HepG2 (cell line): ENCODE measurements around the gene TMEM256. TPM values are rescaled to one million over a fixed set of nuclear protein-coding genes. Genes with fewer than 3 reads are reported as not detected.

Experiments
- ATAC-seq: fragments of 200-7000 bp; cut with Tn5 transposase; 3 replicates; pipeline ENCODE4 v1.9.1; 2020; ENCODE audit warnings: mild to moderate bottlenecking, moderate library complexity
- BruUV-seq: library from RNA; stranded (reverse); fragments of 400-500 nt; replicated peaks from 2 replicates; lab custom pipeline; 2021; lab: Mats Ljungman, UMichigan
- CTCF ChIA-PET: fragments of 300-600 bp; formaldehyde crosslinking; extraction: SDS; loops from one replicate; lab custom pipeline; 2021; ENCODE audit warnings: low total read pairs, inconsistent platforms, low intra/inter-chr PET ratio; lab: Yijun Ruan, JAX
- POLR2A ChIA-PET: fragments of 350-600 bp; sonication (Branson Sonifier 250); formaldehyde crosslinking; loops from one replicate; lab custom pipeline; 2020; ENCODE audit warnings: antibody characterized with exemption, inconsistent platforms; lab: Yijun Ruan, JAX
- DNase-seq: peaks from one replicate; pipeline ENCODE4 v3.0.0-alpha.2; 2015; ENCODE audit warnings: low spot score
- FAIRE-seq: peaks from 3 replicates; lab custom pipeline; 2011; peaks lifted over from hg19 to GRCh38; lab: Jason Lieb, UNC
- H2AFZ ChIP-seq: one replicate; pipeline ENCODE4 v1.6.1; 2011; ENCODE audit warnings: low read length, inconsistent platforms
- H3K27ac ChIP-seq: fragments of 300-600 bp; 3 replicates; pipeline ENCODE4 v1.8.0; 2011; ENCODE audit warnings: mixed run types, mild to moderate bottlenecking, mixed read lengths, low read length, inconsistent platforms; ENCODE audit not compliant: insufficient read depth; ENCODE audit errors: extremely low read length
- H3K27me3 ChIP-seq, 2 experiments: fragments of 200-600 bp in 1 of 2; 2 replicates in 1 of 2; 3 replicates in 1 of 2; pipeline versions ENCODE4 v1.6.0 to v1.8.0; 2011; ENCODE audit warnings: low read length in 2 of 2, mild to moderate bottlenecking in 2 of 2, moderate library complexity in 2 of 2, inconsistent platforms in 1 of 2; ENCODE audit not compliant: insufficient read depth in 2 of 2, control insufficient read depth in 1 of 2
- H3K36me3 ChIP-seq, 2 experiments: fragments of 200-600 bp in 1 of 2; replicated peaks in 1 of 2; 2 replicates in 1 of 2; 3 replicates in 1 of 2; pipeline versions ENCODE4 v1.5.1 to v1.8.0; 2011; ENCODE audit warnings: low read length in 2 of 2, inconsistent platforms in 1 of 2; ENCODE audit not compliant: insufficient read depth in 2 of 2, control insufficient read depth in 1 of 2
- H3K4me1 ChIP-seq: 2 replicates; pipeline ENCODE4 v1.5.1; 2012; ENCODE audit warnings: low read length, inconsistent platforms; ENCODE audit not compliant: insufficient read depth
- H3K4me2 ChIP-seq: 2 replicates; pipeline ENCODE4 v1.6.0; 2011; ENCODE audit warnings: low read depth, low read length, inconsistent platforms
- H3K4me3 ChIP-seq, 3 experiments: fragments of 200-600 bp in 1 of 3; sonication (generic), shearing (Covaris generic) in 1 of 3; replicated peaks in 1 of 3; 2 replicates each; pipeline ENCODE4 v1.5.1; 2011 to 2016; ENCODE audit warnings: low read length in 3 of 3, inconsistent platforms in 2 of 3, low read depth in 2 of 3, mild to moderate bottlenecking in 2 of 3, control low read depth in 1 of 3, mixed read lengths in 1 of 3; ENCODE audit not compliant: insufficient read depth in 1 of 3
- H3K79me2 ChIP-seq: one replicate; pipeline ENCODE4 v1.6.1; 2011; ENCODE audit warnings: low read length, inconsistent platforms; ENCODE audit not compliant: insufficient read depth
- H3K9ac ChIP-seq: 2 replicates; pipeline ENCODE4 v1.6.0; 2011; ENCODE audit warnings: mild to moderate bottlenecking, low read depth, low read length, inconsistent platforms; ENCODE audit not compliant: insufficient read depth
- H3K9me3 ChIP-seq: 2 replicates; pipeline ENCODE4 v1.5.1; 2012; ENCODE audit warnings: mild to moderate bottlenecking, low read length
- H4K20me1 ChIP-seq: 2 replicates; pipeline ENCODE4 v1.6.0; 2011; ENCODE audit warnings: inconsistent platforms, mild to moderate bottlenecking, low read length, moderate library complexity; ENCODE audit not compliant: insufficient read depth
- ARNT ChIP-seq: fragments of 450-650 bp; IDR thresholded peaks from 2 replicates; pipeline ENCODE4 v1.6.1; 2017
- FIP1L1 ChIP-seq: fragments of 200-400 bp; formaldehyde crosslinking; IDR thresholded peaks from 2 replicates; pipeline ENCODE4 v1.6.1; 2018; ENCODE audit warnings: low read depth, mild to moderate bottlenecking, low read length, moderate library complexity, borderline replicate concordance; ENCODE audit not compliant: insufficient read depth
- FLYWCH1 ChIP-seq: sonication (generic); formaldehyde crosslinking; IDR thresholded peaks from 2 replicates; pipeline ENCODE4 v1.8.1; 2023; ENCODE audit warnings: mild to moderate bottlenecking, missing genetic modification reagents
- MAZ ChIP-seq, 2 experiments: sonication (generic) in 1 of 2; formaldehyde crosslinking in 1 of 2; IDR thresholded peaks; 2 replicates each; pipeline versions ENCODE4 v1.5.0 to v1.6.1; 2012 to 2020; ENCODE audit warnings: low read depth in 2 of 2, mild to moderate bottlenecking in 2 of 2, borderline replicate concordance in 1 of 2, improper control_type of control experiment in 1 of 2, low read length in 1 of 2, missing genetic modification reagents in 1 of 2, moderate library complexity in 1 of 2
- MXD4 ChIP-seq: IDR thresholded peaks from 2 replicates; pipeline ENCODE4 v1.6.1; 2016; ENCODE audit warnings: mild to moderate bottlenecking, missing biosample characterization, missing genetic modification reagents
- MYNN ChIP-seq: sonication (generic); formaldehyde crosslinking; IDR thresholded peaks from 2 replicates; pipeline ENCODE4 v1.4.0; 2020; ENCODE audit warnings: mild to moderate bottlenecking, low read depth, missing genetic modification reagents
- NFRKB ChIP-seq: fragments of 450-650 bp; IDR thresholded peaks from 2 replicates; pipeline ENCODE4 v1.6.1; 2017
- NR2F2 ChIP-seq: IDR thresholded peaks from 2 replicates; pipeline ENCODE4 v1.6.1; 2012; ENCODE audit warnings: low read depth, inconsistent platforms, borderline replicate concordance
- ONECUT2 ChIP-seq: sonication (generic); formaldehyde crosslinking; IDR thresholded peaks from 2 replicates; pipeline ENCODE4 v1.4.0; 2020; ENCODE audit warnings: missing genetic modification reagents
- PRMT3 ChIP-seq: sonication (generic); formaldehyde crosslinking; IDR thresholded peaks from 2 replicates; pipeline ENCODE4 v1.8.1; 2022; ENCODE audit warnings: low read depth, mild to moderate bottlenecking, moderate library complexity, missing genetic modification reagents, borderline replicate concordance
- PRPF4 ChIP-seq: fragments of 200-400 bp; formaldehyde crosslinking; IDR thresholded peaks from 2 replicates; pipeline ENCODE4 v1.6.1; 2016; ENCODE audit warnings: low read length, low read depth; ENCODE audit not compliant: poor library complexity, severe bottlenecking
- SRSF1 ChIP-seq: fragments of 200-400 bp; formaldehyde crosslinking; optimal IDR thresholded peaks from 2 replicates; pipeline ENCODE3; 2017; ENCODE audit warnings: mild to moderate bottlenecking, low read depth, low read length, moderate library complexity
- U2AF2 ChIP-seq: fragments of 200-400 bp; formaldehyde crosslinking; IDR thresholded peaks from 2 replicates; pipeline ENCODE4 v1.6.1; 2017; ENCODE audit warnings: low read depth, mild to moderate bottlenecking, low read length
- WIZ ChIP-seq: sonication (generic); formaldehyde crosslinking; IDR thresholded peaks from 2 replicates; pipeline ENCODE4 v1.5.1; 2020; ENCODE audit warnings: mild to moderate bottlenecking, missing genetic modification reagents
- ZNF121 ChIP-seq: sonication (generic); formaldehyde crosslinking; IDR thresholded peaks from 2 replicates; pipeline ENCODE4 v1.5.0; 2020; ENCODE audit warnings: mild to moderate bottlenecking, missing genetic modification reagents
- ZNF331 ChIP-seq: sonication (generic); formaldehyde crosslinking; IDR thresholded peaks from 2 replicates; pipeline ENCODE4 v1.4.0; 2020; ENCODE audit warnings: missing genetic modification reagents
- ZNF446 ChIP-seq: sonication (generic); formaldehyde crosslinking; IDR thresholded peaks from 2 replicates; pipeline ENCODE4 v1.5.0; 2020; ENCODE audit warnings: mild to moderate bottlenecking, missing genetic modification reagents
- ZNF546 ChIP-seq: sonication (generic); formaldehyde crosslinking; conservative IDR thresholded peaks from 2 replicates; pipeline ENCODE4 v1.8.1; 2023; ENCODE audit warnings: mild to moderate bottlenecking, missing genetic modification reagents
- WGBS: methylation state at CpG from one replicate; pipeline ENCODE4 v1.1.6; 2017; ENCODE audit warnings: low lambda C conversion rate; 5-methylcytosine and 5-hydroxymethylcytosine counted together
- in situ Hi-C: cut with HindIII; loops from 2 replicates; pipeline ENCODE4 v1.10.0; 2017; ENCODE audit warnings: low pct_unique_long_range_greater_than_20kb; ENCODE audit not compliant: extremely low pct_ligation_motif_present
- intact Hi-C: fragments of 100-400 bp; cut with micrococcal nuclease; formaldehyde crosslinking; loops from one replicate; pipeline ENCODE4 v1.10.0; 2022; ENCODE audit not compliant: unreplicated experiment
- polyA plus RNA-seq, 8 experiments: library from polyadenylated mRNA; depleted of rRNA in 3 of 8; stranded (reverse) in 7 of 8; unstranded in 1 of 8; fragments of >200 nt; fragmentation: Illumina TruSeq in 4 of 8; extraction: Trizol in 4 of 8; gene quantifications; 2 replicates each; pipeline versions ENCODE4 v1.2.1 to v1.2.3, GENCODE V29; 2011 to 2016; ENCODE audit warnings: low read depth in 4 of 8, missing spikeins in 1 of 8, mixed read lengths in 1 of 8; ENCODE audit not compliant: insufficient read depth in 1 of 8
- total RNA-seq, 5 experiments: library from RNA; depleted of rRNA; stranded (reverse); fragments of >200 nt; fragmentation: Illumina TruSeq; extraction: Trizol; gene quantifications; 2 replicates each; pipeline ENCODE4 v1.2.3, GENCODE V29; 2016; ENCODE audit warnings: low read depth in 1 of 5
- TF ChIP-seq, protein P1 (sequence below): sonication (generic); formaldehyde crosslinking; IDR thresholded peaks from 2 replicates; pipeline ENCODE4 v1.4.0; 2020; ENCODE audit warnings: missing genetic modification reagents
- TF ChIP-seq, protein P2 (sequence below): IDR thresholded peaks from 2 replicates; pipeline ENCODE4 v1.6.1; 2016; ENCODE audit warnings: missing compliant biosample characterization, missing genetic modification reagents, borderline replicate concordance
- TF ChIP-seq, protein P3 (sequence below): IDR thresholded peaks from 2 replicates; pipeline ENCODE4 v1.6.1; 2016

TMEM256 gene
- total and polyA plus RNA-seq, 2 of the 13 experiments (the other 11 are each of a cell fraction or from before 2014, with no cell fraction given): 231 to 252 TPM

DNA sequence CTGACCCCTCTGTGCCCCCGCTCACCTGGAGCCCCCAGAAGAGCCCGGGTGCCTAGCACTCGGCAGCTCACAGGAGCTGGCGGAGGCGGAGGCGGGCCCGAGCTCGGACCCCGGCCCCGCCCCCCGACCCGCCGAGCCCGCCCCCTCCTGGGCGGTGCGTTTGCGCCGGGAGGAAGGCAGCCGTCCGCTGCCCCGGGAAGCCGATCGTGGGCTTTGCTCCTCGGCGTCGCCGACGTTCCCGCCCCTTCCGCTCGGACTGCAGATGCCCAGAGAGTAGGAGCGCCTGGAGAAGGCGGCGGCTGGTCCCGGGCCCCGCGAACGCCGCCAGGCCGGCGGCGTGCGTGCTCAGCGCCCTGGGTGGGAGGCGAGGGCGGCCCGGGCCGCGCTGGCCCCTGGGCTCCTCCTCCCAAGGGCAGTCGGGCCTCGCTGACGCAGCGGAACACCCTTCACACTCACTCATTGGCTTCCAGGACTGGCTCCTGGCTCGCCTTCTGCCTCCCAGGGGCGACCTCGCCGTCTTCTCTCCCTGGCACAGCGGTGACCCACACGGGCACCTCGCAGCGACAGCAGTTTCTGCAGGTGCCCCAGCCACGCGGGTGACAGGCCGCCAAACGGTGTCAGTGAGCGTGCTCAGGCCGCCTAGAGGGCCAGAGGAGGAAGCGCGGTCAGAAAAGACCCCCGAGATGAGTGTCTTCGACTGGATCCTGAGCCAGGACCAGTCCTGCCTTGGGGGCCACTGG, 9.3 kb downstream of the TMEM256 start, which contains the start of gene PLSCR3:
TSS of gene PLSCR3 (minus strand) at position 74 of the 740 bp plus-strand sequence. CDS start 415 bp downstream, outside the sequence.
- peak within 1 kb of the TSS; percentile 76 for H3K27ac ChIP-seq
- in situ Hi-C loops (no loop called here), intact Hi-C loops (no loop called here)
- H3K4me2 ChIP-seq: peak within 1 kb of the TSS; percentile 88
- no peak for FAIRE-seq
- H3K4me3 ChIP-seq: peak within 1 kb of the TSS; percentile 68 to 90 (median 84)
- no peaks in the 10 kb centered on the region for H3K79me2 ChIP-seq
- no peaks in the 10 kb centered on the region for H4K20me1 ChIP-seq
- peak; percentile 75 for DNase-seq
- peak within 1 kb of the TSS; percentile 76 for H3K9ac ChIP-seq
- no peaks in the 10 kb centered on the region for H3K9me3 ChIP-seq
- TSS peak; percentile 84 for BruUV-seq
- WGBS: 8% methylated on average over 5 of the region's 71 CpGs
- H2AFZ ChIP-seq: no peak within 1 kb of the TSS
- H3K27me3 ChIP-seq: no peaks in the 10 kb centered on the region
- CTCF ChIA-PET: no interaction called here
- H3K36me3 ChIP-seq: peaks cover 0 to 2% of the 10 kb centered on the region in 2 experiments; a peak in 2 of 5 replicates
- ATAC-seq: peak; percentile 91
- POLR2A ChIA-PET: interaction anchor here (0.7 to 2.4 kb wide), 11 partner anchors 9 to 293 kb away, joined by 3 to 76 read pairs (median 4); partner anchors contain the start of genes CHRNB1, NEURL4, POLR2A and SLC35G6
- peaks cover 14% of the 10 kb centered on the region for H3K4me1 ChIP-seq
- TF ChIP-seq SRSF1: no peak
- 0 out of 2 replicates have a peak, but pooled peaks have one; percentile 20 for TF ChIP-seq WIZ (CRISPR knock-in tag)
- TF ChIP-seq, protein P1, sequence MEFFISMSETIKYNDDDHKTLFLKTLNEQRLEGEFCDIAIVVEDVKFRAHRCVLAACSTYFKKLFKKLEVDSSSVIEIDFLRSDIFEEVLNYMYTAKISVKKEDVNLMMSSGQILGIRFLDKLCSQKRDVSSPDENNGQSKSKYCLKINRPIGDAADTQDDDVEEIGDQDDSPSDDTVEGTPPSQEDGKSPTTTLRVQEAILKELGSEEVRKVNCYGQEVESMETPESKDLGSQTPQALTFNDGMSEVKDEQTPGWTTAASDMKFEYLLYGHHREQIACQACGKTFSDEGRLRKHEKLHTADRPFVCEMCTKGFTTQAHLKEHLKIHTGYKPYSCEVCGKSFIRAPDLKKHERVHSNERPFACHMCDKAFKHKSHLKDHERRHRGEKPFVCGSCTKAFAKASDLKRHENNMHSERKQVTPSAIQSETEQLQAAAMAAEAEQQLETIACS: no peak
- no peak for TF ChIP-seq ONECUT2
- TF ChIP-seq, protein P2, sequence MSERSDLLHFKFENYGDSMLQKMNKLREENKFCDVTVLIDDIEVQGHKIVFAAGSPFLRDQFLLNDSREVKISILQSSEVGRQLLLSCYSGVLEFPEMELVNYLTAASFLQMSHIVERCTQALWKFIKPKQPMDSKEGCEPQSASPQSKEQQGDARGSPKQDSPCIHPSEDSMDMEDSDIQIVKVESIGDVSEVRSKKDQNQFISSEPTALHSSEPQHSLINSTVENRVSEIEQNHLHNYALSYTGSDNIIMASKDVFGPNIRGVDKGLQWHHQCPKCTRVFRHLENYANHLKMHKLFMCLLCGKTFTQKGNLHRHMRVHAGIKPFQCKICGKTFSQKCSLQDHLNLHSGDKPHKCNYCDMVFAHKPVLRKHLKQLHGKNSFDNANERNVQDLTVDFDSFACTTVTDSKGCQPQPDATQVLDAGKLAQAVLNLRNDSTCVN (CRISPR knock-in tag): no peak
- TF ChIP-seq ZNF546 (CRISPR knock-in tag): no peak
- TF ChIP-seq U2AF2: no peak
- TF ChIP-seq NR2F2: no peak
- TF ChIP-seq, protein P3, sequence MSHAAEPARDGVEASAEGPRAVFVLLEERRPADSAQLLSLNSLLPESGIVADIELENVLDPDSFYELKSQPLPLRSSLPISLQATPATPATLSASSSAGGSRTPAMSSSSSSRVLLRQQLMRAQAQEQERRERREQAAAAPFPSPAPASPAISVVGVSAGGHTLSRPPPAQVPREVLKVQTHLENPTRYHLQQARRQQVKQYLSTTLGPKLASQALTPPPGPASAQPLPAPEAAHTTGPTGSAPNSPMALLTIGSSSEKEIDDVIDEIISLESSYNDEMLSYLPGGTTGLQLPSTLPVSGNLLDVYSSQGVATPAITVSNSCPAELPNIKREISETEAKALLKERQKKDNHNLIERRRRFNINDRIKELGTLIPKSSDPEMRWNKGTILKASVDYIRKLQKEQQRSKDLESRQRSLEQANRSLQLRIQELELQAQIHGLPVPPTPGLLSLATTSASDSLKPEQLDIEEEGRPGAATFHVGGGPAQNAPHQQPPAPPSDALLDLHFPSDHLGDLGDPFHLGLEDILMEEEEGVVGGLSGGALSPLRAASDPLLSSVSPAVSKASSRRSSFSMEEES (CRISPR knock-in tag): no peak
- TF ChIP-seq MXD4 (CRISPR knock-in tag): peak; percentile 41; the same call in 1 of the 2 replicates
- peak; percentile 41; the same call in 1 of the 2 replicates for TF ChIP-seq MAZ (IDR thresholded peaks at IDR 0.05; ENCODE audit: borderline replicate concordance, low read depth, low read length)
- TF ChIP-seq MAZ (CRISPR knock-in tag; IDR thresholded peaks at IDR 0.05; ENCODE audit: low read depth): peak; percentile 86
- TF ChIP-seq PRPF4: no peak
- no peak for TF ChIP-seq FLYWCH1 (CRISPR knock-in tag)
- peak; percentile 36 for TF ChIP-seq ZNF331 (CRISPR knock-in tag)
- no peak for TF ChIP-seq PRMT3 (CRISPR knock-in tag)
- TF ChIP-seq NFRKB: no peak
- no peak; the same call in 1 of the 2 replicates for TF ChIP-seq ZNF121 (CRISPR knock-in tag)
- TF ChIP-seq FIP1L1: no peak
- 0 out of 2 replicates have a peak, but pooled peaks have one; percentile 64 for TF ChIP-seq MYNN (CRISPR knock-in tag)
- TF ChIP-seq ZNF446 (CRISPR knock-in tag): no peak
- TF ChIP-seq ARNT: no peak
